GM18519 (cell line): ENCODE results near the gene PADI1.

Source experiments
- ATAC-seq: cut with Tn5 transposase; IDR thresholded peaks from one replicate; pipeline ENCODE4 v1.9.1; 2021; ENCODE audit warnings: mild to moderate bottlenecking, moderate library complexity; ENCODE audit not compliant: unreplicated experiment, low FRiP score

PADI1 gene

DNA sequence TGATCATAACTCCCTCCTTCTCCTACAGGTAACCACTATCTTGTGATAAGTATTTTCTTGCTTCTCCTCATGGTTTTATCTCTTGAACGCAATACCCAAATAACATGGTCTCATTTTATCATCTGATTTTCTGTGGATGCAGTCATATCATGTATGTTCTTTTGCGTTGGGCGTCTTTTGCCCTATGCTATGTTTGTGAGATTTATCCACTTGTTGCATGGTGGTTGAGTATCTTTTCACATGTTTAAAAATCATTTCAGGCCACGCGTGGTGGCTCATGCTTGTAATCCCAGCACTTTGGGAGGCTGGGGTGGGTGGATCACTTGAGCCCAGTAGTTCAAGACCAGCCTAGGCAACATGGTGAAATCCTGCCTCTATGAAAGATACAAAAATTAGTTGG, 59.5 kb downstream of the PADI1 start:
- no peak for ATAC-seq

DNA sequence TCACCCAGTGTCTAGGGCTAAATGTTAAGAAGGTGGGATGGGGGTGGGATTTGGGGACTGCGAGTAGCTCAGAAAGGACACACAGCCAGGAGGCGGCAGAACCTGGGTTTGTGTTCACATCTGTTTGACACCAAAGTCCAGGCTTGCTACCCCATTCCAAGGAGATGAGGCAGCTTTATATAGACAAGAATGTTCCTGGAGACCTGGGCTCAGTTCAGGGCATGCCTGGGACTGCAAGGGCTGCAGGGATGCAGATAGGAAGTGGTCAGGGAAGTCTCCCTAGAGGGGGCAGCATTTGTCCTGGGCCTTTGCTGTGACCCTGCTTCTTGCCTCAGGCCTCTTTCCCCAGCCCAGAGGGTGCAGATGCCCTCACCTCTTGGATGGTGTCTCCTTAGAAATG, 60.2 kb downstream of the PADI1 start:
- no peak for ATAC-seq

DNA sequence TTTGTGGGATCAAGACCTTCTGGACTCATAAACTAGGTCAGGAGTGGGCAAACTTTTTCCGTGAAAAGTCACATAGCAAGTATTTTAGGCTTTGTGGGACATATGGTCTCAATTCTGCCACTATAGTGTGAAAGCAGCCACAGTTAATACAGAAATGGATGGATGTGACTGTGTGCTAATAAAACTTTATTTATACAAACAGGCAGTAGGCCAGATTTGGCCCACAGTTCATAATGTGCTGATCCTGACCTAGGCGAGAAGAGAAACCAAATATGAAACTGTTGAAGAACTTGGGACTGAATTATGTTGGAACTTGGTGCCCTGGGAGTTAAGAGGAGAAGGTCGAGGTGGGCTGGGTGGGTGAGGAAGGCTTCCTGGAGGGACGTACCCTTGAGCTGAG, 61.0 kb downstream of the PADI1 start:
- no peak for ATAC-seq

DNA sequence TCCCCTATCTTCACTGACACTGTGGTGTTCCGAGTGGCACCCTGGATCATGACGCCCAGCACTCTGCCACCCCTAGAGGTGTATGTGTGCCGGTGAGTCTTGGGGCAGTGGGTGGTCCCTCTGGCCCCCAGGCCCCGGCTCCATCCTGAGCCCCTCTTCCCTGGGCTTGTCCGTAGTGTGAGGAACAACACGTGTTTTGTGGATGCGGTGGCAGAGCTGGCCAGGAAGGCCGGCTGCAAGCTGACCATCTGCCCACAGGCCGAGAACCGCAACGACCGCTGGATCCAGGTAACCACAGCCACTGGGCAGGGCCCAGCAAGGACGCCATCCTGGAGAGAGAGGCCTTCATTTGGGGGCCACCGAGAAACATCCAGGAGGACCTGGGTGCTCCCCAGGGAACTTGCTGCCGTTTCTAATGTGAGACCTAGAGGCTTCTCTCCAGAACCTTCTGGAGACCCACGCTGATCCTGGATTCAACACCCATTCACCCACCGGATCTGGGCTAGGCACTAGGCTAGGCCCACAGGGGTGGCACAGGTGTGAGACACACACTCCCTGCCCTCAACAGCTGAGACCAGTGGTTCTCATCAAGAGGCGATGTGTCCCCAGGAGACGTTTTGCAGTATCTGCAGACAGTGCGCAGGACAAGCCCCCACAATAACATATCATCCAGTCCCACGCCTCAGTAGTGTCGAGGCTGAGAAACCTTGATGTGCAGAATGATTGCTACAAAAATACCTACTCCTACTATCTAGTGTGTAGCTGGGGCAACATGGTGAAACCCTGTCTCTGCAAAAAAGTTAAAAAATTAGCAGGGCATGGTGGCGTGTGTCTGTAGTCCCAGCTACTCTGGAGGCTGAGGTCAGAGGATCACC, 66.2 kb downstream of the PADI1 start:
- no peak for ATAC-seq

DNA sequence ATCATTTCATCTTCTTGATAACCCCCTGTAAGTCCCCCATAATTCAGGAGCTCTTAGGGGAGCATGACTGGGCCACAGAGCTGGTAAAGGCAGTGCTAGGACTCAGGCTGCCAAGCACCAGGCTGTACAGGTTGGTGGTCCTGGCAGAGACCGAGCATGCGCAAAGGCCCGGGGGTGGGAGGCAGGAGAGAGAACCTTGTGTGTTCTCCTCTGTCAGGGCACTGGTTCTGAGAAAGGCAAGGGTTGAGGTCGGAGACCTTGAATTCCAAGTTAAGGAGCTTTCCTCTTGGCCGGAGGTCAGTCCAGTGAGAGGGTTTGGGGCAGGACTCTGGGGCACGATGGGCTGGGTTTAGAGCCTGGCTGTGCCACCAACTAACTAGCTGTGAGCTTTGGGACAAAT, 67.1 kb downstream of the PADI1 start:
- ATAC-seq = no peak

DNA sequence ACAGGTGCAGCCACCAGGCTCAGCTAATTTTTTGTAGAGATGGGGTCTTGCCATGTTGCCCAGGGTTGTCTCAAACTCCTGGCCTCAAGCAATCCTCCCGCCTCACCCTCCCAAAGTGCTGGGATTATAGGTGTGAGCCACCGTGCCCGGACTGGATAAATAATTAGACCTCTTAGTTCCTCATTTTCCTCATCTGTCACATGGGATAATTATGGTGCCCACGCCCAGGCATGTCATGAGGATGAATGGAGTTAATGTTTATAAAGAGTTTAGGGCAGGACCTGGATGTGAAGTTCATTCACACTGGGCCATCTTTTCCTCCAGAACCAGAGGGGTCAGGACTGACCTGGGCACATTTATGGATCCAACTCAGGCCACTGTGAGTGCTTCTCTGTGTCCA, 67.7 kb downstream of the PADI1 start:
- ATAC-seq = no peak

DNA sequence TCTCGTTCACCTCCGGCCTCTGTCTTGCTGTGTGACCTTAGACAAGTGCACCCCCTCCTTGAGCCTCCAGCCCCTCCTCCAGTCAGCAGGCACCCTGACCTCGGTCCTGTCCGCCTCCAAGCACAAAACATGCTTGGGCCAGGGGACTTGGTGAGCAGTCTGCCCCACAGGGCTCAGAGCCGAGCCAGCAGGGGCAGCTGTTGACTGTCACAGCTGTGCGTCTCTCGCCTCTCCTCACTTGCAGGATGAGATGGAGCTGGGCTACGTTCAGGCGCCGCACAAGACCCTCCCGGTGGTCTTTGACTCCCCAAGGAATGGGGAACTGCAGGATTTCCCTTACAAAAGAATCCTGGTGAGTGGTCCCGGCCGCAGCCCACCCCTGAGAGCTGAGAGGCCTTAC, 68.2 kb downstream of the PADI1 start:
- ATAC-seq = no peak

DNA sequence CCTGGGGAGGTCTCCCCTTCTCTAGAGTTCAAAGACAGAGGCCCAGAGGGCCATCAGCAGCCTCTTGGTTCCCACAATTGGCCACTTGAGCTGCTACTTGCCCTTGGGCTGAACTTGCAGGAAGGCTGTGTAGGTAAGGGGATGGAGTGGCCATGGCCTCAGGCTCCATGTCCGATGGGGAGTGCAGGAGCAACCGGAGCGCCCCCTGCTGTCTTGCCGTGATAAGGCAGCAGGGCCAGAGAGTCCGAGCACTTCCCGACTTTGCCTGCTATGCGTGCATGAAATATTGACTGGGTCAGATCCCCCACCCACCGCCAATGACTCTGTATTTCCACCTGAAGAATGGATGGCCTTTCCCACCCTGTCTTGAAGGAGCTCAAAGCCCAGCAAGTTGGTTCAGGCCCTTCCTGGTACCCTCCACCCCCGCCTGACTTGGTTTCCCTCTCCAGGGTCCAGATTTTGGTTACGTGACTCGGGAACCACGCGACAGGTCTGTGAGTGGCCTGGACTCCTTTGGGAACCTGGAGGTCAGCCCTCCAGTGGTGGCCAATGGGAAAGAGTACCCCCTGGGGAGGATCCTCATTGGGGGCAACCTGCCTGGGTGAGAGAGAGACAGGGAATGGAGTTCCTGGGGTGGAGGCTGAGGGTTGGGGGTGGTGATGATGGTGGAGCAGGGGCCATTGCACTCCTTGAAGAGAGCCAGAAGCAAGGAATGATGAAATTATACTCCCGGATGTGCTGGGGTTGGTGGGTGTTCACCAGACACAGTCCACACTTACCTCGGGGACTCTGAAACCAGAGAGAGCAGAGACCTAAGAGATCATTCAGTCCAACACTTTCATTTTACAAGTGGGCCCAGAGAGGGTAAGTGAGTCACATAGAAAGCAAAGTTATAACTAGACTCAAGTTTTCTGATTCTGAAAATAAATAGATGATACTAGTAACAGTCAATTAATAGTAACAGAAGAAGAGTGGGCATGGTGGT, 69.5 kb downstream of the PADI1 start:
- ATAC-seq = no peak

DNA sequence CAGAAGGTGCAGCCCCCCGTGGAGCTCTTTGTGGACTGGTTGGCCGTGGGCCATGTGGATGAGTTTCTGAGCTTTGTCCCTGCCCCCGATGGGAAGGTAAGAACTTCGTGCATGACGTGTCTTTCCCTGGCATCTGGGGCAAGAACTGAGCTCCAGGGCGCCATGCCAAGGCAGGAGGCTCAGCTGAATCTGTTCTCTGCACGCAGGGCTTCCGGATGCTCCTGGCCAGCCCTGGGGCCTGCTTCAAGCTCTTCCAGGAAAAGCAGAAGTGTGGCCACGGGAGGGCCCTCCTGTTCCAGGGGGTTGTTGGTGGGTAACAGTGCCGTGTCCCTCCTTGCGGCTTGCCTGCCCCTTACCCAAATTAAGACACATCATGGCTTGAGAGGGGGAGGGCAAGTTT, 71.6 kb downstream of the PADI1 start:
- ATAC-seq = no peak

DNA sequence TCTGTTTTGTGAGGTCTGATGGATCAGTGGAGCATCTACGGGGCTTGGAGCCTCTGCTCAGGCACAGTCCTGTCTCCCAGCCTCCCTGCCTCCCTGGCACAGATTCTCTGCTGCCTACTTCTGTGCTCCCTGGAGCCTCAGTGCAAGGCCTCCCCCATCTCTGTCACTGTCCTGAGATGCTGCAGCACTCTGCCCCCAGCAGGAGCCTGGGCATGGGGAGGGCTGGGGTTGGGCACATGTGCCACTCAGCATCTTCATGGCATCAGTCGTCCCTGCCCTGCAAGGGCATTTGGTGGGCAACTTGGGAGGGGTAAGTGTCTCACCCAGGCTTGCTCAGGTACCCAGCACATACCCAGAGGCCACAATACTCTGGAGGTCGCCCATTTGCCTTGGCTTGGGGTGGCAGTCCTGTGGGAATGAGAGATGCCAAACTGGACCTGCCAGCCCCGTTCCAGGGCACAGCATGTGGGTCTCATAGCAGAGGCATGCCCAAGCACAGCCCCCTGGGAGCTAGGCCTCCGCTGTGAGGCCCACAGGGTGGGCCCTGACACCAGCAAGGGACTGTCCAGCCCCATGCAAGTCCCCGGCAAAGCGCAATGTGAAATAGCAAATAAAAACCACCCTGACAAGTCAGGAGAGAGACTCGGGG, 72.7 kb downstream of the PADI1 start:
- ATAC-seq = no peak

DNA sequence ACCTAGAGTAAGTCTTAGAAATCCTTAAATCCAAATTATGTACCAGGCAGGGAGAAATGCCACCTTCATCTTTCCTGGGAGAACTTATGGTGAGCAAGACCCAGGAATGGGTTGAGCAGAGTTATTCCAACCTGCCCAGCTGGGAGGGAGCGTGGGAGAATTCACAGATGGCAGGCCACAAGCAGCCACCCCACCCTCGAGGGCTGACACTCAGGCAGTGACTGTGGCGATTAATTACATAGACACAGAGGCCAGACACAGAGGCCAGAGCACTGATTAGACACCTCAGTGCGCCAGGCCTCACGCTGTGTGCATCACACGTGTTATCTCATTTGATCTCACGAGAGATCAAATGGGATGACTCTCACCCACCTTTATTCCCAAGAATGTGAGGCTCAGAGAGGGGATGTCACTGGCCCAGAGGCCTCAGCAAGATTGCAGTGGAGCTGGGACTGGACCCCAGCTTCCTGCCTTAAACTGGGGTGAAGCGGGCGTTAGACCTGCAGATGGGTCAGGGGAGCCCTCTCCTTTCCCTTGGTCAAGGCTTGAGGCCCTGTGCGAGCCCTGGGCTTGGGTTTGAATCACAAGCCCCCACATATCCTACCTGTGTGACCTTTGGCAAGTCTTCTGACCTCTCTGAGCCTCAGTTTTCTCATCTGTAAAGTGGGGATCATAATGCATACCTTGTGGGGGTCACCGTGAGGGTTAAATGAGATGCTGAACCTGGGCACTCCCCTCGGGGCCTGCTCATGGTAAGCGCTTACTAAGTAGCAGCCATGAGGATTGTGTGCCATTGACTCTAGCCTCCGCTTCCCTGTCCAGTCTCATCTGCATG, 74.3 kb downstream of the PADI1 start:
- ATAC-seq = no peak

DNA sequence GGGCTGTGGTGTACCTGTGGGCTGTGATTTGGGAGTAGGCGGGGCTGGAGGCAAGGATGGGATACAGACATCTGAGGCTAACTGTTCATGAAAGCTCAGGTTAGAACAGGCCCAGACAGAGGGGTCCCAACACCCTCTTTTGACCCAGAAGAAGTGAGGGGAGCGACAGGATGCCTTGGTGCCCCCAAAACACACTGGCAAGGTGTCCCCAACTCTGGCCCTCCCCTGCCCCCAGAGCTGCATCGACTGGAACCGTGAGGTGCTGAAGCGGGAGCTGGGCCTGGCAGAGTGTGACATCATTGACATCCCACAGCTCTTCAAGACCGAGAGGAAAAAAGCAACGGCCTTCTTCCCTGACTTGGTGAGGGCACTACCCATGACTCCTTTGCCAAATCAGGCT, 75.5 kb downstream of the PADI1 start:
- no peak for ATAC-seq

DNA sequence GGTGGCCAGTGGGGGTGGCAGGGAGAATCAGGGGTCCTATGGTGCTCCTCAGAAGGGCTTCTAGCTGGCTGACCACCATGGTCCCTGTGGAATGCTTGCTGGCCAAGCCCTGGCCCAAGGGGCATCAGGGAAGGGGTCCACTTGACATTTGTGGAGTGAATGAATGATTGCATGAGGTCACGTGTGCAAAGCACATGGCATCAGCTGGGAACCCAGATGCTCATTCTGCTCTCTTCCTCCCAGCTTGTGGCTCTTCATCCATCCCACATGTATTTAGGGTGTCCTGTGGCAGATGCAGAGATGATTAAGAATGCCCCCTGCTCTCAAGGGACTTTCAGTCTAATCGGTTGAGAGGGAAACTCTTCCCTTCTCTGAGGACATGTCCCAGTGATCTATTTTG, 76.0 kb downstream of the PADI1 start:
- no peak for ATAC-seq

DNA sequence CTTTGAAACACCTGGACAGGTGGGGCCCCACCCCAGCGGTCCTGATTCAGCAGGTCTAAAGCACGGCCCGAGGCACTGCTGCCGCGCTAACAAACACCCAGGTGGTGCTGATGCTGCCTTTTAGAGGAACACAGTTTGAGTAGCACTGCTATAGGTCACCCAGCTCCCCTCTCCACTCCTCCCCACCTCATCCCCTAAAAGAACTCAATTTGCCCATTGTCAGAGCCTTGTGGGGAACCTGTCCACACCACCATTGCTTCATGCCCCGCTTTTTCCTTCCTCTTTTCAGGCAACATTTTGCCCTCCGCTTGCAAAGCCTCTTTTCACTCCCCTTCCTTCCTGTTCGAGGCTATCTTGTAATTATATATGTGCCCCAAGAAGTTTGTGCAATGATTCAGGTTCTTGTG, 76.8 kb downstream of the PADI1 start:
- ATAC-seq = no peak

DNA sequence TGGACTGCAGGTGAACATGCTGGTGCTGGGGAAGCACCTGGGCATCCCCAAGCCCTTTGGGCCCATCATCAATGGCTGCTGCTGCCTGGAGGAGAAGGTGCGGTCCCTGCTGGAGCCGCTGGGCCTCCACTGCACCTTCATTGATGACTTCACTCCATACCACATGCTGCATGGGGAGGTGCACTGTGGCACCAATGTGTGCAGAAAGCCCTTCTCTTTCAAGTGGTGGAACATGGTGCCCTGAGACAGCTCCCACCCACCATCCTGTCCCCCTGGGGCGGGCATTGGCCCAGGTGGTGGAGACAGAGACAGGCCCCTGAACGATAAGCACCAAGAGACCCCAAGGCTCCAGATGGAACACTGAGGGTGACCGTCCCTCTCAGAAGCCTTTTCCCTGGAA, 77.9 kb downstream of the PADI1 start:
- ATAC-seq = no peak

DNA sequence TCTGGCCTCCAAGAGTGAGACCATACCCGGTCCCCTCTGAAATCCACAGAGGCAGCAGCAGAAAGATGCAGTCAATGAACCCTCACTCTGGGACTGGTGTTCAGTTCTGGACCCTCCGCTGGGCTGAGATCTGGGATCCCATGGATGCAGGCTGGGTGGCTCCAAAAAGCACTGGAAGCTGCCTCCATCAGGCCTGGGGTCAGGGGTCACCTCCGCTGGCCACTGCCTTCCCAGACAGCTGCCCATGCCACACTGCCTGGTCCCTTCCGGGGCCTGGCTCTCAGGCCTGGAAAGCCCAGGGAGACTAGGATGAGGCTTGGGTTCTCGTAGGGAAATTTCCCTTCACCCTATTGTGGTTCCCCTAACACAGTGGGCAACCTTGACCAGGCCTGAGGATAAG, 81.7 kb downstream of the PADI1 start:
- ATAC-seq = no peak

DNA sequence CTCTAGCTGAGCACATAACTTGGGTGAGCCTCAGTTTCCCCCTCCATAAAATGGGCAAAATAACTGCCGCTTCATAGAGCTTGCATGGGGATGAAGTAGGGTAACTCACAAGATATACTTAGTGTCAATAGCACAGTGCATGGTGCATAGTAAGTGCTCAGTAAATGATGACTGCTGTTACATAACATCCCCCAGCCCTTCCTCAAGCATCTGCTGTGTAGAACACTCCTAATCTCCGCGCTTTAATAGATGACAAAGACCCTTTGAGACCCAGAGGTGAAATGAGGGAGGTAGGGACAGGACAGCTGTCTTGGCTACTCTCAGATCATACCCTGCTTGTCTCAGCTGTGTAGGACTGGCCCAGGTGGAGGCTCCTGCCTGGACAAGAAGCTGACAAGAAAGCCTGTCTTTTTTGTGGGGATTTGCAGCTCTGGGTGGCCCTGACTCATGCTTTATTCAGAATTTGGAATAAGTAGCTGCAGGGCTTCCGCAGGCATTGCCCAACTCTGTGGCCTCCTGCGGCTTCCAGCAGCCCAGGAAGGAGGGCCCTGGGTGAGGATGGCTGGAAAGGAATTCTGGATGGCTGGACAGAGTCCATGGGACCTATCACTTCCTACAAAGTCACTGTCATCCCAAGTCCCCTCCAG, 82.3 kb downstream of the PADI1 start:
- no peak for ATAC-seq

DNA sequence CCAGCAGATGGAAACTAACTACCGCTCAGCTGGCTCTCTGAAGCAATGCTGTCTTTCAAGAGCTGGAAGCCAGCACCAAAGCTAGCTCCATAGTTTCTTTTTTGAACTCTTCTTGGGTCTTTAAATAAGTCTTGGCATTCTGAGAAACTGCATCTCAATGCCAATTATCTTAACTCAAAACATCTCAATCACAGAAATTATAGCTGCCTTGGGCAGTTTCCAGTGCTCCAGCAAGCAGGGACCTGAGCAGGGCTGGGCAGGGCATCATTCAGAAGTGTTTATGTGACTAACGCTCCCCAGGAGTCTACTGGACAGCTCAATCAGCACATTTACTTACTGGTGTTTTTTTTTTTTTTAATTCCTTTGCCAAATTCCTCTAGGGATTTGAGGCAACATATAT, 84.8 kb downstream of the PADI1 start:
- no peak for ATAC-seq

DNA sequence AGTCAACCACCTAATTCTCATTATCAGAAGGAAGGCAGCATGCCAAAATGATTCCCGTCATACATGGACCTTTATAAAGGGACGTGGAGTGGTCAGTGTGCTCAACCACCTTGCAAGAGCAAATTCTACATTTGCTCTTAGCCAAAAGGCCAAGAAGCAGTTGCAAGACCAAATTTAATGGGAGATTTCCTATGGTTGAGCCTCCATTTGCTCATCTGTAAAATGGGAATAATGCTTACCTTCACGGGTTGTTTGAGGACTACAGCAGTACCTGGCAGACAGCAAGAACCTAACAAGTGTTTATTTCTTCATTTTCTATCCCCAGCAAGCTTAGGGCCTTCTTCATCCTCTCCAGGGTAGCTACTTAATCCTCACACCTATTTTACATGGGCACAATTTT, 85.6 kb downstream of the PADI1 start:
- ATAC-seq = no peak
